Small intestine (tissue), 7 donors: Measurements from ENCODE around the gene ATP8B4. TPM values are rescaled to one million over a fixed set of nuclear protein-coding genes. Genes with fewer than 3 reads are reported as not detected.

Source experiments
- DNase-seq, 2 donors: peaks; one replicate each; pipeline versions ENCODE4 v3.0.0 to v3.0.0-alpha.2; 2013
- FAIRE-seq: peaks from 2 replicates; lab custom pipeline; 2012; peaks lifted over from hg19 to GRCh38; lab: Jason Lieb, UNC
- H3K27ac ChIP-seq, 3 donors: one replicate each; pipeline ENCODE4 v1.5.1; 2013; ENCODE audit warnings: low read length in 2 of 3, mild to moderate bottlenecking in 2 of 3, control low read depth in 1 of 3, inconsistent platforms in 1 of 3, low read depth in 1 of 3, moderate library complexity in 1 of 3
- H3K27me3 ChIP-seq, 3 donors: one replicate each; pipeline ENCODE4 v1.6.1; 2013; ENCODE audit warnings: low read length in 3 of 3, inconsistent platforms in 1 of 3; ENCODE audit not compliant: control insufficient read depth in 3 of 3, insufficient read depth in 3 of 3
- H3K36me3 ChIP-seq, 3 donors: one replicate each; pipeline ENCODE4 v1.6.1; 2013; ENCODE audit warnings: low read length in 3 of 3, inconsistent platforms in 1 of 3, low read depth in 1 of 3, mild to moderate bottlenecking in 1 of 3, moderate library complexity in 1 of 3; ENCODE audit not compliant: control insufficient read depth in 3 of 3, insufficient read depth in 2 of 3
- H3K4me1 ChIP-seq, 3 donors: one replicate each; pipeline ENCODE4 v1.6.1; 2013; ENCODE audit warnings: low read length in 2 of 3, inconsistent platforms in 1 of 3, low read depth in 1 of 3, mild to moderate bottlenecking in 1 of 3, moderate library complexity in 1 of 3; ENCODE audit not compliant: control insufficient read depth in 3 of 3, insufficient read depth in 2 of 3
- H3K4me3 ChIP-seq, 3 donors: one replicate each; pipeline ENCODE4 v1.5.1; 2013; ENCODE audit warnings: low read length in 3 of 3, control low read depth in 1 of 3, inconsistent platforms in 1 of 3, low read depth in 1 of 3, mild to moderate bottlenecking in 1 of 3, moderate library complexity in 1 of 3
- H3K9me3 ChIP-seq, 2 donors: one replicate each; pipeline ENCODE4 v1.6.1; 2013; ENCODE audit warnings: low read depth in 1 of 2, low read length in 1 of 2; ENCODE audit not compliant: control insufficient read depth in 2 of 2, insufficient read depth in 1 of 2
- WGBS, 3 donors: extraction: QIAGEN DNeasy Blood & Tissue Kit; methylation state at CpG; one replicate each; pipeline ENCODE4 v1.1.7; 2013; 5-methylcytosine and 5-hydroxymethylcytosine counted together
- polyA plus RNA-seq, 4 donors: library from polyadenylated mRNA; stranded (reverse) in 3 of 4; unstranded in 1 of 4; fragments of 200-250 nt in 3 of 4; fragments of 120-200 nt in 1 of 4; gene quantifications; one replicate each; pipeline versions ENCODE4 v1.2.1 to v1.2.3, GENCODE V29; 2013
- donor health status: healthy with polysubstance abuse.
- donor health status: control.
- donor health status: control.
- donor health status: Bipolar disorder and iron deficiency.
- donor health status: healthy.

Gene ATP8B4
- polyA plus RNA-seq, 4 donors, result 0.45 to 4.9 (median 1.9) TPM

GRCh38 chr15:49832511-49832910 is 286.5 kb downstream of the ATP8B4 start:
- Histone ChIP-seq H3K4me1 (no peaks in the 10 kb centered on the region), H3K27ac (peak overlapping the region in 1 of 3 donors; percentile 32), H3K36me3 (no peaks in the 10 kb centered on the region), H3K9me3 (no peaks in the 10 kb centered on the region), H3K4me3 (no peak overlapping the region), H3K27me3 (no peaks in the 10 kb centered on the region)
- DNase-seq, result peak; percentile 74 to 79
- no peak for FAIRE-seq
- WGBS, 3 donors, result 18 to 65% (median 34%) methylated on average over 8 of the region's 8 CpGs

DNA sequence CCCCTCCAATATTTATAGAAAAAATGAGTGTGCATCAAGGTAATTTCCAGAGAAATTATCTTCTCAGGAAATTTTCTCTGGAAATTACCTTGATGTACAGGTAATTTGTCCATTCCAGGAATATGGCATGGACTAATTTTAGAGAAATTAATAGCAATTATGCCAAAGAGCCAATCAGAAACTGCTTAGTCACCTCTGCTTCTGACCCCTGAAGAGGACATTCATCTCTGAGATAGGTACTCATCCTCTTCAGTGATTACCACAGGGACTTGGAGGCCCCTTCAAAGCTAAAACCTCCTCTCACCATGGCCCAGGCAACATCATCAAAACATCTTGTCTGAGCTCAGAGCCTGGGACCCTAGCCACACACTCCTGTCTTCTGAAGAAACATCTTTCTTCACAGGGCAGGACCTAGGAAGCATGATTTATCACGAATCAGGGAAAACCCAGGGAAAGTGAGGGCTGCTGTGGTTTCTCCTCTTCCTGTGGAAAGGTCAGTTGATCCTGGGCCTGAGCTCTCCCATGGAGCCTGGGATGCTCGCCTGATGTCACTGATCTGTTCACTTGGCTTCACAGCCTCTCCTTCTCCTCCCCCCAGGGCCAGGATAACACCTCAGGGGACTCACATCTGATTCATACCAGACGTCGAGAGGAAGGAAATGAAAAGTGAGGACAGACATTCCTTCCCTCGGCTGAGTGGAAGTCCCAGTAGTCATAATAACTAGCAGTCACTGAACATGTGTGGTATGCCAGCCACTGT is 287.6 kb downstream of the ATP8B4 start:
- Histone ChIP-seq H3K4me3 (no peak overlapping the region), H3K4me1 (no peaks in the 10 kb centered on the region), H3K9me3 (no peaks in the 10 kb centered on the region), H3K36me3 (no peaks in the 10 kb centered on the region), H3K27me3 (no peaks in the 10 kb centered on the region), H3K27ac (no peak overlapping the region)
- DNase-seq, result no peak
- no peak for FAIRE-seq
- 53 to 85% (median 73%) methylated on average over 5 of the region's 5 CpGs for WGBS, 3 donors

- H3K4me3 ChIP-seq, result no peak overlapping the region
- no peaks in the 10 kb centered on the region for H3K9me3 ChIP-seq
- no peaks in the 10 kb centered on the region for H3K36me3 ChIP-seq
- 46 to 59% (median 55%) methylated on average over 3 of the region's 3 CpGs for WGBS, 3 donors
- no peaks in the 10 kb centered on the region for H3K27me3 ChIP-seq
- H3K4me1 ChIP-seq, result no peaks in the 10 kb centered on the region
- no peak for DNase-seq
- no peak for FAIRE-seq
- H3K27ac ChIP-seq, result no peak overlapping the region
Measured at GRCh38 chr15:49830391-49830790, 288.6 kb downstream of the ATP8B4 start.

- Histone ChIP-seq H3K4me3 (no peak overlapping the region), H3K36me3 (no peaks in the 10 kb centered on the region), H3K27me3 (no peaks in the 10 kb centered on the region), H3K9me3 (no peaks in the 10 kb centered on the region), H3K4me1 (no peaks in the 10 kb centered on the region), H3K27ac (no peak overlapping the region)
- FAIRE-seq (no peak), DNase-seq (no peak)
- WGBS, 3 donors, result 75 to 88% (median 84%) methylated on average over 1 of the region's 1 CpG
Measured at GRCh38 chr15:49827311-49827710, 291.7 kb downstream of the ATP8B4 start.

GRCh38 chr15:49826640-49827234 is 292.3 kb downstream of the ATP8B4 start:
- H3K4me3 ChIP-seq, result no peak overlapping the region
- no peak overlapping the region for H3K27ac ChIP-seq
- H3K4me1 ChIP-seq, result no peaks in the 10 kb centered on the region
- no peaks in the 10 kb centered on the region for H3K27me3 ChIP-seq
- DNase-seq (no peak), FAIRE-seq (no peak)
- H3K9me3 ChIP-seq, result no peaks in the 10 kb centered on the region
- H3K36me3 ChIP-seq, result no peaks in the 10 kb centered on the region

- FAIRE-seq (no peak), DNase-seq (no peak)
- no peak overlapping the region for H3K27ac ChIP-seq
- H3K27me3 ChIP-seq, result no peaks in the 10 kb centered on the region
- H3K4me3 ChIP-seq, result no peak overlapping the region
- no peaks in the 10 kb centered on the region for H3K4me1 ChIP-seq
- no peaks in the 10 kb centered on the region for H3K9me3 ChIP-seq
- no peaks in the 10 kb centered on the region for H3K36me3 ChIP-seq
Measured at GRCh38 chr15:49824775-49825099, 294.3 kb downstream of the ATP8B4 start.

DNA sequence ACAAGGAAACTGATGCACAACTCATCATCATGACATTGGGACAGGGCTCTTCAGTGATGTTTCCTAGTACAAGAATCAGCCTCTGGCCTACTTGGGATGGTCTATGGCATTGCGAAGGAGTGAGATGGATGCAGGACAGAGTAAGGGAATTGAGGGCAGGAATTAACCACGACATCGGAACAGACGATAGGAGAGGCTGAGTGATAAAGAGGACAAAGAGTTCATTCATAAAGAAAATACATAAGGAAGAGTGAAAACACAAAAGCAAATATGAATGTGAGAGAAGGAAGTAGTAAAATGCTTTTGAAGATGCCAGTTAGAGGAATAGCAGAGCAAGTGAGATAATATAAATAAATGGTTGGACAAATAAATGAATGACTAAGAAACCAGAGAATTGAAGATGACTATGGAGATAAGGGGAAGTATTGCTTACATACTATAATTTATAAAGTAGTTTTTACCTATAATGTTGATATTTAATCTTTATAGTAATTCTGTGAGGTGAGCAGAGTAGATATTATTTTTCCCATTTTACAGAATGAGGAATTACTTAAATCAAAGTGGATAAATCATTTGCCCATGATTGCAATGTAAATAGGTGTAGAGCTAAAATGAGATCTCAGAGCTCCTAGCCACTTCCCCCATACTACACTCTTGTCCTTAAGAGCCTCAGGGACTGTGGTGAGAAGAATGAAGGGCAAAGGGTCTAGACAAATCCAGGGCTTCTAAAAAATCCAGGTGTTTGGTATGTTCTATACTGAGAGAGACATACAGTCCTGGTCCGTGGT is 294.9 kb downstream of the ATP8B4 start:
- FAIRE-seq, result no peak
- no peaks in the 10 kb centered on the region for H3K27me3 ChIP-seq
- H3K9me3 ChIP-seq, result no peaks in the 10 kb centered on the region
- H3K4me1 ChIP-seq, result no peaks in the 10 kb centered on the region
- no peaks in the 10 kb centered on the region for H3K36me3 ChIP-seq
- no peak for DNase-seq
- 43 to 63% (median 43%) methylated on average over 5 of the region's 5 CpGs for WGBS, 3 donors
- no peak overlapping the region for H3K27ac ChIP-seq
- no peak overlapping the region for H3K4me3 ChIP-seq

GRCh38 chr15:49817100-49817499 is 301.9 kb downstream of the ATP8B4 start:
- no peaks in the 10 kb centered on the region for H3K36me3 ChIP-seq
- H3K4me3 ChIP-seq, result no peak overlapping the region
- no peak for DNase-seq
- no peaks in the 10 kb centered on the region for H3K27me3 ChIP-seq
- WGBS, 3 donors, result 85 to 88% (median 87%) methylated on average over 2 of the region's 2 CpGs
- no peak overlapping the region for H3K27ac ChIP-seq
- H3K4me1 ChIP-seq, result no peaks in the 10 kb centered on the region
- no peak for FAIRE-seq
- no peaks in the 10 kb centered on the region for H3K9me3 ChIP-seq
